Measurements from ENCODE around the gene DLD.

GRCh38 chr7:107842213-107842612 lies 48.8 kb upstream of the DLD start:
- no peak for TF ChIP-seq POLR2A (IDR thresholded peaks at IDR 0.05)
- no peak for TF ChIP-seq CTCF (IDR thresholded peaks at IDR 0.05)
- TF ChIP-seq EP300 (IDR thresholded peaks at IDR 0.05) = no peak
- no peak for TF ChIP-seq POLR2AphosphoS5 (IDR thresholded peaks at IDR 0.05)
